Left ventricle myocardium inferior (tissue), 1 donor: ENCODE measurements around the gene CA11. TPM values are rescaled to one million over a fixed set of nuclear protein-coding genes. Genes with fewer than 3 reads are reported as not detected.

Experiments used
- DNase-seq: peaks from one replicate; pipeline ENCODE4 v3.0.0-alpha.2; 2020
- H3K27ac ChIP-seq: fragments of 200-600 bp; replicated peaks from 2 replicates; pipeline ENCODE4 v1.8.0; 2021
- H3K27me3 ChIP-seq: fragments of 200-600 bp; 2 replicates; pipeline ENCODE4 v1.8.0; 2021; ENCODE audit warnings: low read depth
- H3K36me3 ChIP-seq: fragments of 200-600 bp; 2 replicates; pipeline ENCODE4 v1.8.0; 2021
- H3K4me1 ChIP-seq: fragments of 200-600 bp; 2 replicates; pipeline ENCODE4 v1.8.0; 2021
- H3K4me3 ChIP-seq: fragments of 200-600 bp; 2 replicates; pipeline ENCODE4 v1.8.0; 2021; ENCODE audit warnings: mild to moderate bottlenecking, moderate library complexity
- H3K9me3 ChIP-seq: fragments of 200-600 bp; replicated peaks from 2 replicates; pipeline ENCODE4 v1.8.0; 2021
- intact Hi-C: fragments of 100-400 bp; cut with micrococcal nuclease; formaldehyde crosslinking; loops from one replicate; pipeline ENCODE4 v1.11.0; 2022
- total RNA-seq: library from RNA; stranded (reverse); fragmentation: NEBNext Ultra II Directional; extraction: Animal tissue kit (Norgen Biotek cat#: 25700); gene quantifications from one replicate; pipeline ENCODE4 v1.2.1, GENCODE V29; 2021
- TF ChIP-seq, protein P1 (sequence below): fragments of 200-600 bp; IDR thresholded peaks from 2 replicates; pipeline ENCODE4 v1.8.0; 2021; ENCODE audit warnings: antibody characterized with exemption, mild to moderate bottlenecking, borderline replicate concordance
- donor health status: DM: no; HTN: yes; CAD: no; lungs with severe emphysema.

CA11 gene
- total RNA-seq, 1 donor from 2014 or later: 4.5 TPM

DNA sequence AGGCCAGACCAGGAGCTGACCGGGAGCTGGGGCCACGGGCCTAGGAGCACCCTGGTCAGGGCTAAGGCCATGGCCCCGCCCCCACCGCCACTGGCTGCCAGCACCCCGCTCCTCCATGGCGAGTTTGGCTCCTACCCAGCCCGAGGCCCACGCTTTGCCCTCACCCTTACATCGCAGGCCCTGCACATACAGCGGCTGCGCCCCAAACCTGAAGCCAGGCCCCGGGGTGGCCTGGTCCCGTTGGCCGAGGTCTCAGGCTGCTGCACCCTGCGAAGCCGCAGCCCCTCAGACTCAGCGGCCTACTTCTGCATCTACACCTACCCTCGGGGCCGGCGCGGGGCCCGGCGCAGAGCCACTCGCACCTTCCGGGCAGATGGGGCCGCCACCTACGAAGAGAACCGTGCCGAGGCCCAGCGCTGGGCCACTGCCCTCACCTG is 20.1 kb downstream of the CA11 start:
- peaks cover 13% of the 10 kb centered on the region for H3K36me3 ChIP-seq
- H3K27ac ChIP-seq: no peak overlapping the region
- intact Hi-C loops: no loop called here
- no peak overlapping the region for H3K4me3 ChIP-seq
- H3K27me3 ChIP-seq: no peaks in the 10 kb centered on the region
- no peak for DNase-seq
- H3K9me3 ChIP-seq: no peaks in the 10 kb centered on the region
- TF ChIP-seq, protein P1, sequence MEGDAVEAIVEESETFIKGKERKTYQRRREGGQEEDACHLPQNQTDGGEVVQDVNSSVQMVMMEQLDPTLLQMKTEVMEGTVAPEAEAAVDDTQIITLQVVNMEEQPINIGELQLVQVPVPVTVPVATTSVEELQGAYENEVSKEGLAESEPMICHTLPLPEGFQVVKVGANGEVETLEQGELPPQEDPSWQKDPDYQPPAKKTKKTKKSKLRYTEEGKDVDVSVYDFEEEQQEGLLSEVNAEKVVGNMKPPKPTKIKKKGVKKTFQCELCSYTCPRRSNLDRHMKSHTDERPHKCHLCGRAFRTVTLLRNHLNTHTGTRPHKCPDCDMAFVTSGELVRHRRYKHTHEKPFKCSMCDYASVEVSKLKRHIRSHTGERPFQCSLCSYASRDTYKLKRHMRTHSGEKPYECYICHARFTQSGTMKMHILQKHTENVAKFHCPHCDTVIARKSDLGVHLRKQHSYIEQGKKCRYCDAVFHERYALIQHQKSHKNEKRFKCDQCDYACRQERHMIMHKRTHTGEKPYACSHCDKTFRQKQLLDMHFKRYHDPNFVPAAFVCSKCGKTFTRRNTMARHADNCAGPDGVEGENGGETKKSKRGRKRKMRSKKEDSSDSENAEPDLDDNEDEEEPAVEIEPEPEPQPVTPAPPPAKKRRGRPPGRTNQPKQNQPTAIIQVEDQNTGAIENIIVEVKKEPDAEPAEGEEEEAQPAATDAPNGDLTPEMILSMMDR: no peak
- H3K4me1 ChIP-seq: peaks cover 52% of the 10 kb centered on the region

DNA sequence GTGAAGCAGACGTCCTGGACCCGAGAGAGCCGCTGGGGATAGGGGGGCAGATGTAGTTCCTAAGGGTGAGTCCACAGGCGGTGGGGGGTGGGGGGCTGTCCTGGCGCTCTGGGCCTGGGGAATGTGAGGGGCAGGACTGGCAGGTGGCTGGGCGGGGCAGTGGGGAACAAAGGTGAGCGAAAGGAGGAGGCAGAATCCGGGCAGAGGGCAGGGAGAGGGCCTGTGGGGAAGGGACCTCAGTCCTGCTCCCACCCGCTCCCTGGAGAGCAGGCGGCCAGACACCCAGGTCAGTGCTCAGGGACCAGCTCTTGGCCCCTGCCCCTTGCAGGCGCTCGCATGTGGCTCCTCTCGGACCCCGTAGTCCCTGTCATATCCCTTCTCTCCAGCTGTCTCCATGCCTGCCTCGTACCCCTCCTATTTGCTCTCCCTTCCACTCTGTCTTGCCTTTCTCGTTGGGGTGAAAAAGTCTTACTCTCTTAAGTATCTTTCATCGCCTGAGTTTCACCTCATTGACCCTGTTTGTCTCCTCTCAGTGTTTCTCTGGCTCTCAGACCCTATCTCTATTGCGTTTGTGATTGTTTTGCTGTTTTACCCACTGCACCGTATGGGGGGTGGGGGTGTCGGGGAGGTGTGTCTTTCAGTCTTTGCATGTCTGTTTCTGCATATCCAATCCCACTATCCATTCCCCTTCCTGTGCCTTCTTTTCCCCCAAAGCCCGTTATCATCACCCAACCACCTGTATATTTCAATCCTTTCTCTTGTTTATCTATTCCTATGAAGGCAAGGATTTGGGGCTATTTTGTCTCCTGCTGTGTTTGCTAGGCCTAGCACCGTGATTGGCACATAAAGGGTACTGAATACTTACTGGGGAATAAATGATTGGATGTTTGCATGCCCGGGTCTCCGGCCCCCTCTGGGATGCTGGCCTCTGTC is 20.9 kb downstream of the CA11 start:
- TF ChIP-seq, protein P1: no peak
- DNase-seq: no peak
- Histone ChIP-seq H3K9me3 (no peaks in the 10 kb centered on the region), H3K27me3 (no peaks in the 10 kb centered on the region), H3K36me3 (peaks cover 16% of the 10 kb centered on the region), H3K27ac (peak overlapping the region; percentile 83), H3K4me3 (peak overlapping the region; percentile 67), H3K4me1 (peaks cover 52% of the 10 kb centered on the region)
- intact Hi-C loops: no loop called here

DNA sequence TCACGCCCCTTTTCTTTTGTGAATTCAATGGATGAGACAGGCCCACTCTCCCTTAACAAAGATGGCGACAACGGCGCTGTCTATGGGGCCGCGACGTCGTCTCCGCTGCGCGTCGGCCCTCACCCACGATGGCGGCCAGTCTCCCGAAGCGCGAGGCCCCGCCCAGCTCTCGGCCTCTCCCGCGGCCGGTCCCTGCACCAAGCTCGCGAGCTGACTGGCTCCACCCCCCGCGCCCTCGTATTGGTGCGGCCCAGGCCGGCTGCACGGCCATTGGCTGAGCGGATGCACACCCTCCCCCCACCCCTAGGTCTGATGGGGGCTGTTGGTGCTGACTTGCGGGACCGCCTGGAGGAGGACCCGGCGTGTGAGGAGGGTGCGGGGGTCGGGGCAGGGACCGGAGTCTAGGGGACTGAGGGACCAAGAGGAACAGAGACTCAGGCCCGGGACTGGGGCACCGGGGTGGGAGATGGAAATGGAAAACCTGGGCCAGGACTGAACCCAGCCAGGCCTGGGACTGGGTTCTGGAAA is 21.9 kb downstream of the CA11 start:
- peaks cover 16% of the 10 kb centered on the region for H3K36me3 ChIP-seq
- TF ChIP-seq, protein P1: no peak
- peak; percentile 99 for DNase-seq
- no peaks in the 10 kb centered on the region for H3K27me3 ChIP-seq
- intact Hi-C loops: no loop called here
- H3K4me1 ChIP-seq: peaks cover 51% of the 10 kb centered on the region
- peak overlapping the region; percentile 83 for H3K27ac ChIP-seq
- H3K9me3 ChIP-seq: no peaks in the 10 kb centered on the region
- H3K4me3 ChIP-seq: peak overlapping the region; percentile 67

DNA sequence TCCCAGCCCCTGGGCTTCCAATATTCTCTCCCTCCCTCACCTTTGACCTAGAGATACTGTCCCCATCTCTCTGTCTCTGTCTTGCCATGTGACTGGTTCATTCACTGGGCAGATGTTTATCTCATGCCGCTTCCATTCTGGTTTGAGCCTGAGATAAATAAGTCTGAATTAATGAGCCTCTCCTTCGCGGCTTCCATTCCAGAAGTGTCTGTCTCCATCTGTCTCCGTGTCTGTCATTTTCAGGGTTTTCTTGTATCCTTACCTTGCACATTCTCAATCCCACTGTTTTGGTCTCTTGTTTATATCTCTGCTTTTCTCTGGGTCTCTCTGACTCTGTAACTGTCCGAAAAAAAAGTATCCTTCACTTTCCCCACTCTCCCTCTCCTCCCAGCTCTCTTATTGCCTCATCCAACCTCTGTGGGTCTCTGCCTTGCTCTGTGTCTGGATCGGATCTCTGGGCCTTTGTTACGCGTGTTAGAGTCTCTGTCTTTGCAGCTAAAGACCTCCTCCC is 22.4 kb downstream of the CA11 start:
- H3K4me1 ChIP-seq: peaks cover 54% of the 10 kb centered on the region
- no peaks in the 10 kb centered on the region for H3K27me3 ChIP-seq
- peak overlapping the region; percentile 83 for H3K27ac ChIP-seq
- peak overlapping the region; percentile 67 for H3K4me3 ChIP-seq
- H3K9me3 ChIP-seq: no peaks in the 10 kb centered on the region
- intact Hi-C loops: no loop called here
- DNase-seq: no peak
- peaks cover 16% of the 10 kb centered on the region for H3K36me3 ChIP-seq
- TF ChIP-seq, protein P1: no peak

DNA sequence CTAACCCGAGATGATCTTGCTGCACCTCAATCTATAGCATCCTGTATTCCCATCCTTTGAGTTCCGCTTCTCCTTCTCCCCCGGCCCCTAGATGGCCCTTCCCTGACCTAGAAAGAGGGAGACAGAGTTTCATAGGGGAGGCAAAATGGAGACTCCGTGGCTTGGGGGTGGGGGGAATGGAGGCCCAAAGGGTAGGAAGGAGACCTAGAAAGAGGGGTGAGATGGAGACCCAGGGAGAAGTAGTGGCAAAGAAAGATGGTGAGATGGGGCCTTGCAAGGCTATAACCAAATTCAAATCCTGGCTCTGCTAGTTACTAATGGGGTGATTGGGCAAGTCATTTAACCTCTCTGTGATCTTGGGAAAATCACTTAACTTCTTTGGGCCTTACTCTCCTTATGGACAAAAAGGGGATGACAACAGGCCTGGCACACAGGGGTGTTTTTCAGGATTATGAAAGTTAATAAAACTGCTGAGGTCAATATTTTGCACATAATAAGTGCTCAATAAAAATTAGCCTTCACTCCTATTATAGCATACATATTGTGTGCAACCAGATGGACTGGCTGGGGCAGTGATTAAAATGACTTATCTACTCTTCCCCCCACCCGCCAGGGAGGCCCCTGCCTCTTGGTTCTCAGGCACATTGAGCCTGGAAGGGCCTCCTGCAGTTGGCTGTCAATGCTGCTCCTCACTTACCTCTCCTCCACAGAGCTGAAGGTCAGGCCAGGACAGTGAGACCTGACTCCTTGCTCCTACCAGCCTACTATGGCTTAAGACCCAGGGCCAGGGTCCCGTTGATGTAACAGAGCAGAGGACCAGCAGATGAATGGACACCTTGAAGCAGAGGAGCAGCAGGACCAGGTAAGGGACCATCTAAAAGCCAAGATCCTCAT is 26.0 kb downstream of the CA11 start:
- Histone ChIP-seq H3K4me3 (peak overlapping the region; percentile 79), H3K27ac (peak overlapping the region; percentile 88), H3K4me1 (peaks cover 81% of the 10 kb centered on the region), H3K9me3 (no peaks in the 10 kb centered on the region), H3K27me3 (no peaks in the 10 kb centered on the region), H3K36me3 (peaks cover 39% of the 10 kb centered on the region)
- TF ChIP-seq, protein P1: no peak
- intact Hi-C loops: no loop called here
- no peak for DNase-seq
